Smooth muscle cell (in vitro differentiated cells): ENCODE data around the gene COMT. TPM values are rescaled to one million over a fixed set of nuclear protein-coding genes. Genes with fewer than 3 reads are reported as not detected.

Source experiments
- DNase-seq: peaks from one replicate; lab custom pipeline; 2025; ENCODE audit not compliant: unreplicated experiment; lab: John Stamatoyannopoulos, UW
- H2AFZ ChIP-seq: fragments of 200-600 bp; sonication (generic); 2 replicates; pipeline ENCODE4 v1.6.0; 2016; ENCODE audit warnings: antibody characterized with exemption, low read depth, mild to moderate bottlenecking
- H3F3A ChIP-seq: fragments of 200-600 bp; sonication (generic); 2 replicates; pipeline ENCODE4 v1.6.0; 2017; ENCODE audit warnings: antibody characterized with exemption, low read depth
- H3K27ac ChIP-seq: fragments of 200-600 bp; sonication (generic); 2 replicates; pipeline ENCODE4 v1.5.1; 2016; ENCODE audit warnings: low read depth, mild to moderate bottlenecking
- H3K27me3 ChIP-seq: fragments of 200-600 bp; sonication (generic); 2 replicates; pipeline ENCODE4 v1.6.1; 2016; ENCODE audit warnings: low read depth, mild to moderate bottlenecking
- H3K36me3 ChIP-seq: fragments of 200-600 bp; sonication (generic); 2 replicates; pipeline ENCODE4 v1.5.1; 2016; ENCODE audit warnings: low read depth
- H3K4me1 ChIP-seq: fragments of 200-600 bp; sonication (generic); 2 replicates; pipeline ENCODE4 v1.5.1; 2016; ENCODE audit warnings: low read depth
- H3K4me2 ChIP-seq: fragments of 200-600 bp; sonication (generic); 2 replicates; pipeline ENCODE4 v1.6.0; 2016; ENCODE audit warnings: mild to moderate bottlenecking
- H3K4me3 ChIP-seq: fragments of 200-600 bp; sonication (generic); 2 replicates; pipeline ENCODE4 v1.5.1; 2016; ENCODE audit warnings: mild to moderate bottlenecking
- H3K79me2 ChIP-seq: fragments of 200-600 bp; sonication (generic); 2 replicates; pipeline ENCODE4 v1.6.0; 2016; ENCODE audit warnings: low read depth, mild to moderate bottlenecking
- H3K9ac ChIP-seq: fragments of 200-600 bp; sonication (generic); 2 replicates; pipeline ENCODE4 v1.6.0; 2016; ENCODE audit warnings: low read depth
- H3K9me3 ChIP-seq: fragments of 200-600 bp; sonication (generic); replicated peaks from 2 replicates; pipeline ENCODE4 v1.5.1; 2016; ENCODE audit warnings: low read depth
- H4K20me1 ChIP-seq: fragments of 200-600 bp; sonication (generic); 2 replicates; pipeline ENCODE4 v1.6.0; 2016; ENCODE audit warnings: low read depth
- CTCF ChIP-seq: fragments of 200-600 bp; sonication (generic); IDR thresholded peaks from 2 replicates; pipeline ENCODE4 v1.5.1; 2017; ENCODE audit warnings: borderline replicate concordance, mild to moderate bottlenecking, antibody characterized with exemption; ENCODE audit not compliant: insufficient read depth, poor library complexity, severe bottlenecking
- WGBS: methylation state at CpG from one replicate; pipeline ENCODE4 v1.1.7; 2016; ENCODE audit warnings: low lambda C conversion rate; 5-methylcytosine and 5-hydroxymethylcytosine counted together
- polyA plus RNA-seq: library from polyadenylated mRNA; unstranded; fragments of >200 nt; fragmentation: Nextera tagmentation; extraction: Ambion mirVana; gene quantifications from 2 replicates; pipeline ENCODE4 v1.2.1, GENCODE V29; 2016
- total RNA-seq: library from RNA; depleted of rRNA; stranded (reverse); fragments of >200 nt; gene quantifications from 2 replicates; pipeline ENCODE4 v1.2.3, GENCODE V29; 2014

COMT gene
- total and polyA plus RNA-seq, 2 experiments from 2014 or later: 4.1 to 6.2 TPM

GRCh38 chr22:19962909-19963806 is 21.6 kb downstream of the COMT start:
- Histone ChIP-seq H3K27ac (peak overlapping the region; percentile 53), H3K4me3 (peak overlapping the region; percentile 9), H3K9ac (peak overlapping the region; percentile 22), H3K79me2 (no peaks in the 10 kb centered on the region), H3K27me3 (no peaks in the 10 kb centered on the region), H3K4me2 (peak overlapping the region; percentile 67), H4K20me1 (no peaks in the 10 kb centered on the region), H3K4me1 (peaks cover 19% of the 10 kb centered on the region), H3F3A (no peaks in the 10 kb centered on the region), H3K36me3 (no peaks in the 10 kb centered on the region), H3K9me3 (no peaks in the 10 kb centered on the region), H2AFZ (no peak overlapping the region)
- 54% methylated on average over 26 of the region's 30 CpGs for WGBS
- peak; percentile 11 for DNase-seq
- no peak for TF ChIP-seq CTCF

GRCh38 chr22:19963863-19964642 is 22.5 kb downstream of the COMT start:
- H3K4me1 ChIP-seq: peaks cover 15% of the 10 kb centered on the region
- no peak overlapping the region for H3K9ac ChIP-seq
- H3F3A ChIP-seq: no peaks in the 10 kb centered on the region
- H2AFZ ChIP-seq: no peak overlapping the region
- no peak overlapping the region for H3K27ac ChIP-seq
- H3K4me2 ChIP-seq: no peak overlapping the region
- no peaks in the 10 kb centered on the region for H3K79me2 ChIP-seq
- no peak for TF ChIP-seq CTCF
- no peaks in the 10 kb centered on the region for H3K9me3 ChIP-seq
- H3K27me3 ChIP-seq: no peaks in the 10 kb centered on the region
- no peak overlapping the region for H3K4me3 ChIP-seq
- no peaks in the 10 kb centered on the region for H4K20me1 ChIP-seq
- no peaks in the 10 kb centered on the region for H3K36me3 ChIP-seq
- 96% methylated on average over 12 of the region's 12 CpGs for WGBS
- DNase-seq: no peak

- H3K27ac ChIP-seq: no peak overlapping the region
- H3K36me3 ChIP-seq: no peaks in the 10 kb centered on the region
- no peak for TF ChIP-seq CTCF
- no peak overlapping the region for H3K4me3 ChIP-seq
- no peak overlapping the region for H3K9ac ChIP-seq
- peaks cover 8% of the 10 kb centered on the region for H3K4me1 ChIP-seq
- no peak overlapping the region for H2AFZ ChIP-seq
- H3K4me2 ChIP-seq: no peak overlapping the region
- H3K27me3 ChIP-seq: no peaks in the 10 kb centered on the region
- no peaks in the 10 kb centered on the region for H3K9me3 ChIP-seq
- H3K79me2 ChIP-seq: no peaks in the 10 kb centered on the region
- no peak for DNase-seq
- WGBS: 97% methylated on average over 10 of the region's 15 CpGs
- H4K20me1 ChIP-seq: no peaks in the 10 kb centered on the region
- H3F3A ChIP-seq: no peaks in the 10 kb centered on the region
Measured at GRCh38 chr22:19964701-19965386, 23.3 kb downstream of the COMT start.
